ENCODE data around the gene RHBDL1. TPM values are rescaled to one million over a fixed set of nuclear protein-coding genes. Genes with fewer than 3 reads are reported as not detected.

RHBDL1 gene
- total and polyA plus RNA-seq, 9 of the 15 experiments (the other 6 are each of a cell fraction or from before 2014, with no cell fraction given), result 0.03 to 5.6 (median 1.3) TPM; not detected in 1

DNA sequence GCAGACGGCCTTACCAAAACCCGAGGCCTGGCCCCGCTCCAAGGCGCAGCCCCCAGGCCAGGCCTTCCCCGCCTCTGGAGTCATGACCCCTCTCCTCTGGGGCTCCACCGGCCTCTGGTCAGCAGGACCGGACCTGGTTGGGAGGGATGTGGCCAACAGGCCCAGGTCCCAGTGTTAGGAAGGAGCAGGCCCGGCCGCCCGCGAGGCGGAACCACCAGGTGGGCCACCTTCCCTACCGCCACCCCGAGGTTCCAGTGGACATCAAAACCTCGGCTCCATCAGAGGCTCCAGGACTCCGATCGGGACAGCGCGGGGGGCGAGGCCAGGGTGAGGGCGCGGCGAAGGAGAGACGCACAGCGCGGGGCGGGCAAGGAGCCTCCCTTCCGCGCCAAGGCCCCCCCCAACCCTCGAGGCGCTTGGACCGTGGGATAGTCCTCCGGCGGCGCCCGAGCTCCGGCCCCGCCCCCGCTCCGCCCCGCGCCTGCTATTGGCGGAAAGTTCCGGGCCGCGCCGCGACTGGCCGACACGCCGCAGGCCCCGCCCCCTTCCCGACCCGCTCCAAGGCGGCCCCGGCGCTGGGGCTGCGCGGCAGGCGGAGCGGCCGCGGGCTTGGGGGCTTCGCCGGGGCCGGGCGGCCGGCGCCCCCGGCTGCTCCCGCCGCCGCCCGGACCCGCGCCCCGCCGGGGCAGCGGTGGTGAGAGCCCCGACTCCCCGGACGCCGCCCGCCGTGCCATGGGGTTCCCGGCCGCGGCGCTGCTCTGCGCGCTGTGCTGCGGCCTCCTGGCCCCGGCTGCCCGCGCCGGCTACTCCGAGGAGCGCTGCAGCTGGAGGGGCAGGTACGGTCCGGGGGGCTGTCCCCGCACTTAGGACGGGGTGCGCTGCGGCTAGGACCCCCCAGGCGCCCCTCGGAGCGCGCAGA is 39.3 kb downstream of the RHBDL1 start, which contains the start of gene METRN (continued):
- TF ChIP-seq, protein P1, sequence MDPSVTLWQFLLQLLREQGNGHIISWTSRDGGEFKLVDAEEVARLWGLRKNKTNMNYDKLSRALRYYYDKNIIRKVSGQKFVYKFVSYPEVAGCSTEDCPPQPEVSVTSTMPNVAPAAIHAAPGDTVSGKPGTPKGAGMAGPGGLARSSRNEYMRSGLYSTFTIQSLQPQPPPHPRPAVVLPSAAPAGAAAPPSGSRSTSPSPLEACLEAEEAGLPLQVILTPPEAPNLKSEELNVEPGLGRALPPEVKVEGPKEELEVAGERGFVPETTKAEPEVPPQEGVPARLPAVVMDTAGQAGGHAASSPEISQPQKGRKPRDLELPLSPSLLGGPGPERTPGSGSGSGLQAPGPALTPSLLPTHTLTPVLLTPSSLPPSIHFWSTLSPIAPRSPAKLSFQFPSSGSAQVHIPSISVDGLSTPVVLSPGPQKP (CRISPR knock-in tag; IDR thresholded peaks at IDR 0.05), result no peak
- TF ChIP-seq ZKSCAN3 (CRISPR knock-in tag; IDR thresholded peaks at IDR 0.05) (no peak), ZNF41 (CRISPR knock-in tag; conservative IDR thresholded peaks at IDR 0.05) (no peak), POLR3A (IDR thresholded peaks at IDR 0.05; ENCODE audit: borderline replicate concordance, extremely low read depth, insufficient read depth, insufficient read length) (no peak), ZNF12 (CRISPR knock-in tag; IDR thresholded peaks at IDR 0.05) (no peak), PTRF (tag; IDR thresholded peaks at IDR 0.05) (no peak), ZNF584 (CRISPR knock-in tag; IDR thresholded peaks at IDR 0.05; ENCODE audit: low read depth) (no peak), SRF (CRISPR knock-in tag; IDR thresholded peaks at IDR 0.05) (no peak), ZNF274 (IDR thresholded peaks at IDR 0.05; ENCODE audit: borderline replicate concordance, low read depth, low read length) (no peak), ZNF124 (CRISPR knock-in tag; IDR thresholded peaks at IDR 0.05) (no peak), CREB1 (IDR thresholded peaks at IDR 0.05) (peak; percentile 11; the same call in 1 of the 2 replicates), CREB1 (CRISPR knock-in tag; IDR thresholded peaks at IDR 0.05) (no peak), KAT7 (CRISPR knock-in tag; IDR thresholded peaks at IDR 0.05; ENCODE audit: borderline replicate concordance) (no peak), MTA3 (IDR thresholded peaks at IDR 0.05; ENCODE audit: borderline replicate concordance) (0 out of 2 replicates have a peak, but pooled peaks have one; percentile 15), CCNT2 (IDR thresholded peaks at IDR 0.05; ENCODE audit: borderline replicate concordance, extremely low read depth, insufficient read length, low read depth, low read length) (peak; percentile 78), HIVEP1 (CRISPR knock-in tag; IDR thresholded peaks at IDR 0.05) (no peak), SETDB1 (IDR thresholded peaks at IDR 0.05; ENCODE audit: low read length) (no peak), ZSCAN32 (CRISPR knock-in tag; IDR thresholded peaks at IDR 0.05) (no peak), SMARCE1 (IDR thresholded peaks at IDR 0.05) (no peak), ZNF354B (CRISPR knock-in tag; IDR thresholded peaks at IDR 0.05) (no peak), SLC30A9 (CRISPR knock-in tag; IDR thresholded peaks at IDR 0.05) (no peak), FIP1L1 (IDR thresholded peaks at IDR 0.05; ENCODE audit: low read depth, low read length, poor library complexity, severe bottlenecking) (no peak)
- TF ChIP-seq, protein P2, sequence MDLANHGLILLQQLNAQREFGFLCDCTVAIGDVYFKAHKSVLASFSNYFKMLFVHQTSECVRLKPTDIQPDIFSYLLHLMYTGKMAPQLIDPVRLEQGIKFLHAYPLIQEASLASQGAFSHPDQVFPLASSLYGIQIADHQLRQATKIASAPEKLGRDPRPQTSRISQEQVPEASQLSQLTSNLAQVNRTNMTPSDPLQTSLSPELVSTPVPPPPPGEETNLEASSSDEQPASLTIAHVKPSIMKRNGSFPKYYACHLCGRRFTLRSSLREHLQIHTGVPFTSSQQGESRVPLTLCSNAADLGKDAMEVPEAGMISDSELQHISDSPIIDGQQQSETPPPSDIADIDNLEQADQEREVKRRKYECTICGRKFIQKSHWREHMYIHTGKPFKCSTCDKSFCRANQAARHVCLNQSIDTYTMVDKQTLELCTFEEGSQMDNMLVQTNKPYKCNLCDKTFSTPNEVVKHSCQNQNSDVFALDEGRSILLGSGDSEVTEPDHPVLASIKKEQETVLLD (IDR thresholded peaks at IDR 0.05), result no peak; the same call in 1 of the 2 replicates
- TF ChIP-seq, protein P3, sequence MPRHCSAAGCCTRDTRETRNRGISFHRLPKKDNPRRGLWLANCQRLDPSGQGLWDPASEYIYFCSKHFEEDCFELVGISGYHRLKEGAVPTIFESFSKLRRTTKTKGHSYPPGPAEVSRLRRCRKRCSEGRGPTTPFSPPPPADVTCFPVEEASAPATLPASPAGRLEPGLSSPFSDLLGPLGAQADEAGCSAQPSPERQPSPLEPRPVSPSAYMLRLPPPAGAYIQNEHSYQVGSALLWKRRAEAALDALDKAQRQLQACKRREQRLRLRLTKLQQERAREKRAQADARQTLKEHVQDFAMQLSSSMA (CRISPR knock-in tag; IDR thresholded peaks at IDR 0.05), result no peak

All from K562 (cell line).